ENCODE data around the gene RAB1B.

DNA sequence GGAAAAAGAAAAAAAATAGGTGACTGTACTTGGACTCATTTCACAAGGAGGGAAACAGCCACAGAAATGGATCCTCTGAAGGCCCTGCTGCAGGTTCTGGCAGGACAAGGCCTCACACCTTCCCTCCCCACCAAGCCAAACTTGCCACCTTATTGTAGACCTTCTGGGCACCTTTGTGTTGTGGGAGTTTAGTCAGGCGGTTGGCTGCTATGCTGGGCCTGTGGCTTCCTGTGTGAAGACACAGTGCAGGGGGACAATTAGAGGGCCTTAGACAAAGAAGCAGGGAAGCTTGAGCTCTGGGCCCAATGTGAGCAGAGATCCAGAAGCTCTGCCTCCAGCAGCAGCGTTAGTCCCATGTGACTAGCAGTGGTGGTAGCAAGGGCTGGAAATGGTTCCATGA lies 4.2 kb downstream of the RAB1B start:
- TF ChIP-seq, protein P1, sequence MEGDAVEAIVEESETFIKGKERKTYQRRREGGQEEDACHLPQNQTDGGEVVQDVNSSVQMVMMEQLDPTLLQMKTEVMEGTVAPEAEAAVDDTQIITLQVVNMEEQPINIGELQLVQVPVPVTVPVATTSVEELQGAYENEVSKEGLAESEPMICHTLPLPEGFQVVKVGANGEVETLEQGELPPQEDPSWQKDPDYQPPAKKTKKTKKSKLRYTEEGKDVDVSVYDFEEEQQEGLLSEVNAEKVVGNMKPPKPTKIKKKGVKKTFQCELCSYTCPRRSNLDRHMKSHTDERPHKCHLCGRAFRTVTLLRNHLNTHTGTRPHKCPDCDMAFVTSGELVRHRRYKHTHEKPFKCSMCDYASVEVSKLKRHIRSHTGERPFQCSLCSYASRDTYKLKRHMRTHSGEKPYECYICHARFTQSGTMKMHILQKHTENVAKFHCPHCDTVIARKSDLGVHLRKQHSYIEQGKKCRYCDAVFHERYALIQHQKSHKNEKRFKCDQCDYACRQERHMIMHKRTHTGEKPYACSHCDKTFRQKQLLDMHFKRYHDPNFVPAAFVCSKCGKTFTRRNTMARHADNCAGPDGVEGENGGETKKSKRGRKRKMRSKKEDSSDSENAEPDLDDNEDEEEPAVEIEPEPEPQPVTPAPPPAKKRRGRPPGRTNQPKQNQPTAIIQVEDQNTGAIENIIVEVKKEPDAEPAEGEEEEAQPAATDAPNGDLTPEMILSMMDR (IDR thresholded peaks at IDR 0.05; ENCODE audit: insufficient read depth, low read depth, low read length) = no peak
- no peak for TF ChIP-seq EZH2 (IDR thresholded peaks at IDR 0.05; ENCODE audit: insufficient read depth, low read length)

Data from astrocyte (in vitro differentiated cells and primary cell).